HCT116 (cell line): ENCODE results near the gene GPR171.

Source experiments
- CEBPB ChIP-seq: IDR thresholded peaks from 2 replicates; pipeline ENCODE4 v1.6.1; 2012; ENCODE audit warnings: low read depth
- ELF1 ChIP-seq: IDR thresholded peaks from 2 replicates; pipeline ENCODE4 v1.6.1; 2012; ENCODE audit warnings: low read depth, borderline replicate concordance
- EZH2phosphoT487 ChIP-seq: fragments of 200-600 bp; IDR thresholded peaks from 2 replicates; pipeline ENCODE4 v1.6.1; 2018; ENCODE audit warnings: antibody characterized with exemption, borderline replicate concordance
- MAX ChIP-seq: IDR thresholded peaks from 2 replicates; pipeline ENCODE4 v1.6.1; 2012
- POLR2A ChIP-seq: IDR thresholded peaks from 2 replicates; pipeline ENCODE4 v1.7.0; 2011; ENCODE audit warnings: borderline replicate concordance; ENCODE audit not compliant: insufficient read depth, insufficient read length; ENCODE audit errors: extremely low read depth
- POLR2AphosphoS5 ChIP-seq: IDR thresholded peaks from 2 replicates; pipeline ENCODE4 v1.6.1; 2011; ENCODE audit warnings: mild to moderate bottlenecking, low read depth, low read length, moderate library complexity
- RAD21 ChIP-seq: IDR thresholded peaks from 2 replicates; pipeline ENCODE4 v1.6.1; 2012; ENCODE audit warnings: low read depth, mild to moderate bottlenecking
- YY1 ChIP-seq: IDR thresholded peaks from 2 replicates; pipeline ENCODE4 v1.6.1; 2011; ENCODE audit warnings: low read length, low read depth, moderate library complexity, mild to moderate bottlenecking; ENCODE audit not compliant: insufficient replicate concordance; ENCODE audit errors: extremely low read depth
- ZBTB33 ChIP-seq: IDR thresholded peaks from 2 replicates; pipeline ENCODE4 v1.6.1; 2011; ENCODE audit warnings: mild to moderate bottlenecking, low read length, moderate library complexity; ENCODE audit not compliant: insufficient replicate concordance; ENCODE audit errors: extremely low read depth
- ZFX ChIP-seq: fragments of 450-650 bp; IDR thresholded peaks from 2 replicates; pipeline ENCODE4 v1.6.1; 2017
- TF ChIP-seq, protein P1 (sequence below), 3 experiments: fragments of 200-600 bp in 1 of 3; sonication (generic) in 1 of 3; IDR thresholded peaks in 2 of 3; conservative IDR thresholded peaks in 1 of 3; 2 replicates each; pipeline ENCODE4 v1.5.1; 2012 to 2017; ENCODE audit warnings: low read depth in 2 of 3, low read length in 2 of 3, antibody characterized with exemption in 1 of 3, borderline replicate concordance in 1 of 3, control low read depth in 1 of 3, mild to moderate bottlenecking in 1 of 3, mixed read lengths in 1 of 3, mixed run types in 1 of 3, moderate library complexity in 1 of 3; ENCODE audit not compliant: insufficient read depth in 1 of 3
- TF ChIP-seq, protein P2 (sequence below): IDR thresholded peaks from 2 replicates; pipeline ENCODE4 v1.6.1; 2012; ENCODE audit warnings: low read depth

- TF ChIP-seq MAX (no peak), POLR2AphosphoS5 (no peak), CEBPB (no peak), EZH2phosphoT487 (no peak), POLR2A (no peak), RAD21 (no peak), YY1 (no peak), ELF1 (no peak), ZBTB33 (no peak), ZFX (no peak)
- TF ChIP-seq, protein P1, sequence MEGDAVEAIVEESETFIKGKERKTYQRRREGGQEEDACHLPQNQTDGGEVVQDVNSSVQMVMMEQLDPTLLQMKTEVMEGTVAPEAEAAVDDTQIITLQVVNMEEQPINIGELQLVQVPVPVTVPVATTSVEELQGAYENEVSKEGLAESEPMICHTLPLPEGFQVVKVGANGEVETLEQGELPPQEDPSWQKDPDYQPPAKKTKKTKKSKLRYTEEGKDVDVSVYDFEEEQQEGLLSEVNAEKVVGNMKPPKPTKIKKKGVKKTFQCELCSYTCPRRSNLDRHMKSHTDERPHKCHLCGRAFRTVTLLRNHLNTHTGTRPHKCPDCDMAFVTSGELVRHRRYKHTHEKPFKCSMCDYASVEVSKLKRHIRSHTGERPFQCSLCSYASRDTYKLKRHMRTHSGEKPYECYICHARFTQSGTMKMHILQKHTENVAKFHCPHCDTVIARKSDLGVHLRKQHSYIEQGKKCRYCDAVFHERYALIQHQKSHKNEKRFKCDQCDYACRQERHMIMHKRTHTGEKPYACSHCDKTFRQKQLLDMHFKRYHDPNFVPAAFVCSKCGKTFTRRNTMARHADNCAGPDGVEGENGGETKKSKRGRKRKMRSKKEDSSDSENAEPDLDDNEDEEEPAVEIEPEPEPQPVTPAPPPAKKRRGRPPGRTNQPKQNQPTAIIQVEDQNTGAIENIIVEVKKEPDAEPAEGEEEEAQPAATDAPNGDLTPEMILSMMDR (IDR thresholded peaks at IDR 0.05 in 2 of 3, conservative IDR thresholded peaks at IDR 0.05 in 1 of 3; ENCODE audit: borderline replicate concordance in 1 of 3, insufficient read depth in 1 of 3, low read depth in 2 of 3, low read length in 2 of 3): no peak
- TF ChIP-seq, protein P2, sequence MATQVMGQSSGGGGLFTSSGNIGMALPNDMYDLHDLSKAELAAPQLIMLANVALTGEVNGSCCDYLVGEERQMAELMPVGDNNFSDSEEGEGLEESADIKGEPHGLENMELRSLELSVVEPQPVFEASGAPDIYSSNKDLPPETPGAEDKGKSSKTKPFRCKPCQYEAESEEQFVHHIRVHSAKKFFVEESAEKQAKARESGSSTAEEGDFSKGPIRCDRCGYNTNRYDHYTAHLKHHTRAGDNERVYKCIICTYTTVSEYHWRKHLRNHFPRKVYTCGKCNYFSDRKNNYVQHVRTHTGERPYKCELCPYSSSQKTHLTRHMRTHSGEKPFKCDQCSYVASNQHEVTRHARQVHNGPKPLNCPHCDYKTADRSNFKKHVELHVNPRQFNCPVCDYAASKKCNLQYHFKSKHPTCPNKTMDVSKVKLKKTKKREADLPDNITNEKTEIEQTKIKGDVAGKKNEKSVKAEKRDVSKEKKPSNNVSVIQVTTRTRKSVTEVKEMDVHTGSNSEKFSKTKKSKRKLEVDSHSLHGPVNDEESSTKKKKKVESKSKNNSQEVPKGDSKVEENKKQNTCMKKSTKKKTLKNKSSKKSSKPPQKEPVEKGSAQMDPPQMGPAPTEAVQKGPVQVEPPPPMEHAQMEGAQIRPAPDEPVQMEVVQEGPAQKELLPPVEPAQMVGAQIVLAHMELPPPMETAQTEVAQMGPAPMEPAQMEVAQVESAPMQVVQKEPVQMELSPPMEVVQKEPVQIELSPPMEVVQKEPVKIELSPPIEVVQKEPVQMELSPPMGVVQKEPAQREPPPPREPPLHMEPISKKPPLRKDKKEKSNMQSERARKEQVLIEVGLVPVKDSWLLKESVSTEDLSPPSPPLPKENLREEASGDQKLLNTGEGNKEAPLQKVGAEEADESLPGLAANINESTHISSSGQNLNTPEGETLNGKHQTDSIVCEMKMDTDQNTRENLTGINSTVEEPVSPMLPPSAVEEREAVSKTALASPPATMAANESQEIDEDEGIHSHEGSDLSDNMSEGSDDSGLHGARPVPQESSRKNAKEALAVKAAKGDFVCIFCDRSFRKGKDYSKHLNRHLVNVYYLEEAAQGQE: no peak
These were observed 47.4 kb downstream of the GPR171 start for GRCh38 chr3:151155409-151156128.
